IMR-90 (cell line): Measurements from ENCODE around the gene KCNE4.

Source experiments
- MAFK ChIP-seq: IDR thresholded peaks from 2 replicates; pipeline ENCODE4 v1.6.1; 2012; ENCODE audit warnings: low read depth, low read length, improper control_type of control experiment
- POLR2A ChIP-seq: IDR thresholded peaks from 2 replicates; pipeline ENCODE4 v1.6.1; 2012; ENCODE audit warnings: mild to moderate bottlenecking, low read depth, low read length
- RAD21 ChIP-seq: IDR thresholded peaks from 2 replicates; pipeline ENCODE4 v1.6.1; 2012; ENCODE audit warnings: low read length, improper control_type of control experiment
- RFX5 ChIP-seq: IDR thresholded peaks from 2 replicates; pipeline ENCODE4 v1.8.0; 2012; ENCODE audit warnings: low read depth, mild to moderate bottlenecking, low read length, moderate library complexity
- SMC3 ChIP-seq: fragments of 150-350 bp; IDR thresholded peaks from 2 replicates; pipeline ENCODE4 v1.6.1; 2016; ENCODE audit warnings: low read depth, mild to moderate bottlenecking, antibody characterized with exemption, low read length, moderate library complexity
- TF ChIP-seq, protein P1 (sequence below): conservative IDR thresholded peaks from 2 replicates; pipeline ENCODE4 v1.5.1; 2012; ENCODE audit warnings: mild to moderate bottlenecking, low read depth, low read length, improper control_type of control experiment

DNA sequence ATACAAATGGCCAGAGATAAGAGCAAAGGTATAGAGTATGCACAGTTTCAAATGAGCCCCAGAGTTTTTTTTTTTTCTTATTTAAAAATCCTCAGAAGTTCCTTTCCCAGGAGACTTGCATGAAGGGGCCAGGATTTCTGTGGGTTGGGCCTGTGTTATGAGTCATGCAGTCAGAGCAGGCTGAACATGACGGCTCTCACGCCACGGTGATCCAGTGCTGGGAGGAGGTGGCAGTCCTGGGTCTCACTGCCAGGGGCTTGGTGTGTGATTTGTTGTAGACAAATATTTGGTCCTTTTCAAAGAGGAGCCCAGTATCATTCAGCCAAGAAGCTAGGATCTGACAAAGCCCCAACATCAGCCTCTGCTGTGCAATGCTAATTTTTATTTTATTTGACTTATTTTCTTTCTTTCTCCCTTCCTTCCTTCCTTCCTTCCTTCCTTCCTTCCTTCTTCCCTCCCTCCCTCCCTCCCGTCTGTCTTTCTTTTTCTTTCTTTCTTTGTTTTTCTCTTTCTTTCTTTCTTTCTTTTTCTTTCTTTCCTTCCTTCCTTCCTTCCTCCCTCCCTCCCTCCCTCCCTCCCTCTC lies 10.4 kb upstream of the KCNE4 start:
- TF ChIP-seq SMC3 (peak; percentile 6; the same call in 1 of the 2 replicates), POLR2A (peak; percentile 77), RAD21 (peak; percentile 29; the same call in 1 of the 2 replicates), MAFK (no peak), RFX5 (no peak)
- TF ChIP-seq, protein P1, sequence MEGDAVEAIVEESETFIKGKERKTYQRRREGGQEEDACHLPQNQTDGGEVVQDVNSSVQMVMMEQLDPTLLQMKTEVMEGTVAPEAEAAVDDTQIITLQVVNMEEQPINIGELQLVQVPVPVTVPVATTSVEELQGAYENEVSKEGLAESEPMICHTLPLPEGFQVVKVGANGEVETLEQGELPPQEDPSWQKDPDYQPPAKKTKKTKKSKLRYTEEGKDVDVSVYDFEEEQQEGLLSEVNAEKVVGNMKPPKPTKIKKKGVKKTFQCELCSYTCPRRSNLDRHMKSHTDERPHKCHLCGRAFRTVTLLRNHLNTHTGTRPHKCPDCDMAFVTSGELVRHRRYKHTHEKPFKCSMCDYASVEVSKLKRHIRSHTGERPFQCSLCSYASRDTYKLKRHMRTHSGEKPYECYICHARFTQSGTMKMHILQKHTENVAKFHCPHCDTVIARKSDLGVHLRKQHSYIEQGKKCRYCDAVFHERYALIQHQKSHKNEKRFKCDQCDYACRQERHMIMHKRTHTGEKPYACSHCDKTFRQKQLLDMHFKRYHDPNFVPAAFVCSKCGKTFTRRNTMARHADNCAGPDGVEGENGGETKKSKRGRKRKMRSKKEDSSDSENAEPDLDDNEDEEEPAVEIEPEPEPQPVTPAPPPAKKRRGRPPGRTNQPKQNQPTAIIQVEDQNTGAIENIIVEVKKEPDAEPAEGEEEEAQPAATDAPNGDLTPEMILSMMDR = no peak
